ENCODE results near the gene GRHL3. TPM values are rescaled to one million over a fixed set of nuclear protein-coding genes. Genes with fewer than 3 reads are reported as not detected.

GRHL3 gene
- total RNA-seq, 2 donors from 2014 or later: not detected

- Mint-ChIP-seq H3K36me3 (no peaks in the 10 kb centered on the region), H3K4me1 (ENCODE audit: low read depth in 2 of 2) (peaks cover 10 to 22% of the 10 kb centered on the region in 2 donors), H3K4me3 (peak overlapping the region; percentile 53), H3K27ac (peak overlapping the region in 1 of 2 donors; percentile 71), H3K9me3 (no peaks in the 10 kb centered on the region), H3K27me3 (peaks cover 0 to 9% of the 10 kb centered on the region in 2 donors)
- DNase-seq (ENCODE audit: low spot score) (no peak), ATAC-seq (peak in 1 of 2 donors; percentile 52)
Observed at GRCh38 chr1:24385160-24385940, 66.2 kb downstream of the GRHL3 start.

DNA sequence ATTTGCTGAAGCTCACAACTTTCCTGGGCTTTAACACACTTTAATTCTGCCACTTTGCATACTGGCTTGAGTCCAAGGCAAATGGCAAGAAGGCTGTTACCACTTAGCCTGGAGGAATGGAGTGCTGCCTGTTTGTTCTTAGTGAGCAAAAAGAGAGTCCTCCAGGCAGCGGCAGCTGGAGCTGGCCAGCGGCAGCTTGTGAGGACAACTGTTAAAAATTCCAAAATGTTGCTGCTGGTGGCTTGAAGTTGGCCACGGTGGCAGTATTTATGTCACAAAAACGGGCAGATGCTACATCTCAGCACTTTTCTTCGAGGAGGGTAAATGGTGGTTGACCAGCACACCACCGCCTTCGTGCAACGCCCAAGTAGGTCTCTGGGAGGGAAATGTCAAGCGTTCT, 67.1 kb downstream of the GRHL3 start:
- no peak for ATAC-seq
- Mint-ChIP-seq H3K36me3 (no peaks in the 10 kb centered on the region), H3K27me3 (peaks cover 0 to 8% of the 10 kb centered on the region in 2 donors), H3K4me1 (ENCODE audit: low read depth in 2 of 2) (peaks cover 10 to 23% of the 10 kb centered on the region in 2 donors), H3K27ac (no peak overlapping the region), H3K4me3 (no peak overlapping the region), H3K9me3 (no peaks in the 10 kb centered on the region)
- DNase-seq (ENCODE audit: low spot score): no peak

GRCh38 chr1:24386931-24387330, 67.8 kb downstream of the GRHL3 start:
- Mint-ChIP-seq H3K9me3 (no peaks in the 10 kb centered on the region), H3K4me1 (ENCODE audit: low read depth in 2 of 2) (peaks cover 16 to 29% of the 10 kb centered on the region in 2 donors), H3K4me3 (no peak overlapping the region), H3K27me3 (peaks cover 0 to 10% of the 10 kb centered on the region in 2 donors), H3K36me3 (no peaks in the 10 kb centered on the region), H3K27ac (no peak overlapping the region)
- DNase-seq (ENCODE audit: low spot score) (no peak), ATAC-seq (no peak)

DNA sequence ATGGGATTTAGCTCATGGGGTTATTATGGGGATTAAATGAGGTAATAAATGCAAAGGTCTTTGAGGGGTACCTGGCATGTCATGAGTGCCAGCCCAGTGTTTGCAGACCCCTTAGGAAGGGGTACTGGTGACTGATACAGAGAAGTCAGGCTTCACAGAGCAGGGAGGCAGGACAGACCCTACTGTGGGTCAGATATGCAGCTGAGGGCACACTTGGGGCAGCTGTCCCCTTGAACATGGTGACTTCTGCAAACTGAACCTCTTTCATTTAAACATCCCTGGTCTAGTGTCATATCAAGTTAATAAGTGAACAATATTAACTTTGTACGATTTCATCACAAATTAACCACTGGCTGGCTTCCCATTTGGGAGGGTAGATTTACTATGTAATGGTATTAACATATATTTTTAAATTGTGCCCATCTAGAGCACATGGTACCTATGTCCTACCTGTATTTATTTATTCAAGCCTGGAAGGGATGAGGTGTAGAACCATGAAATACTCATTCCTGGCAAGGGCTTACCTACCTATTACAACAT, 68.5 kb downstream of the GRHL3 start:
- H3K4me1 Mint-ChIP-seq (ENCODE audit: low read depth in 2 of 2): peaks cover 21 to 35% of the 10 kb centered on the region in 2 donors

DNA sequence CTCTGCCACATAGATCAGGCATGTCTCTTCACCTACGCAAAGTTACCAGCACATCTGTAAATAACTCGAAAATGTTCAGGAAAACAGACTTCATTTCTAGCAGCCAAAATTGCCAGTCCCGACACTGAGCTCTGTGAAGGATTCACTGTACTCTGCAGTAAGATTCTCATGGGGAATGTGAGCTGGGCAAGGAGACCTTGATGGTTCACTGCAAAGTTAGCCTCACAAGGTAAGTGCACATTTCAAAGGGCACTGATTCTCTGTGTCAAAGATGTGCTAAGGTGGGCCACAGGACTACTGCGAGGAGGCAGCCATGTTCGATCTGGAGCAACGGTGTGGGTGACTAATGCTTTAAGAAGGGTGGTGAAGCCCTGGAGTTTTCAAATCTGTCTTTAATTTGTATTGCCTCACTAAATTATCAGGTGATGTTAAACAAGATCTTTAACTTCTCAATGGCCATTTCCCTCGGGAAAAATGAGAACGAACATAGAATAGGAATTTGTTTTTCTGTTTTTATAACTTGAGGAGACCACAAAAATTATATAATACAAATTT, 69.3 kb downstream of the GRHL3 start:
- no peak overlapping the region for H3K4me3 Mint-ChIP-seq
- ATAC-seq (no peak), DNase-seq (ENCODE audit: low spot score) (no peak)
- H3K9me3 Mint-ChIP-seq: no peaks in the 10 kb centered on the region
- peaks cover 0 to 20% of the 10 kb centered on the region in 2 donors for H3K27me3 Mint-ChIP-seq
- H3K4me1 Mint-ChIP-seq (ENCODE audit: low read depth in 2 of 2): peaks cover 21 to 35% of the 10 kb centered on the region in 2 donors
- H3K27ac Mint-ChIP-seq: no peak overlapping the region
- H3K36me3 Mint-ChIP-seq: no peaks in the 10 kb centered on the region

More for the DNA sequence above, 68.5 kb downstream of the GRHL3 start:
- H3K4me3 Mint-ChIP-seq: no peak overlapping the region
- no peaks in the 10 kb centered on the region for H3K36me3 Mint-ChIP-seq
- ATAC-seq: no peak
- no peak for DNase-seq (ENCODE audit: low spot score)
- H3K27me3 Mint-ChIP-seq: peaks cover 0 to 15% of the 10 kb centered on the region in 2 donors
- H3K27ac Mint-ChIP-seq: no peak overlapping the region
- no peaks in the 10 kb centered on the region for H3K9me3 Mint-ChIP-seq

GRCh38 chr1:24389231-24389678, 70.1 kb downstream of the GRHL3 start:
- no peak for DNase-seq (ENCODE audit: low spot score)
- Mint-ChIP-seq H3K36me3 (no peaks in the 10 kb centered on the region), H3K27ac (no peak overlapping the region), H3K27me3 (peaks cover 0 to 23% of the 10 kb centered on the region in 2 donors), H3K4me3 (no peak overlapping the region), H3K9me3 (no peaks in the 10 kb centered on the region), H3K4me1 (ENCODE audit: low read depth in 2 of 2) (peaks cover 18 to 31% of the 10 kb centered on the region in 2 donors)
- no peak for ATAC-seq

DNA sequence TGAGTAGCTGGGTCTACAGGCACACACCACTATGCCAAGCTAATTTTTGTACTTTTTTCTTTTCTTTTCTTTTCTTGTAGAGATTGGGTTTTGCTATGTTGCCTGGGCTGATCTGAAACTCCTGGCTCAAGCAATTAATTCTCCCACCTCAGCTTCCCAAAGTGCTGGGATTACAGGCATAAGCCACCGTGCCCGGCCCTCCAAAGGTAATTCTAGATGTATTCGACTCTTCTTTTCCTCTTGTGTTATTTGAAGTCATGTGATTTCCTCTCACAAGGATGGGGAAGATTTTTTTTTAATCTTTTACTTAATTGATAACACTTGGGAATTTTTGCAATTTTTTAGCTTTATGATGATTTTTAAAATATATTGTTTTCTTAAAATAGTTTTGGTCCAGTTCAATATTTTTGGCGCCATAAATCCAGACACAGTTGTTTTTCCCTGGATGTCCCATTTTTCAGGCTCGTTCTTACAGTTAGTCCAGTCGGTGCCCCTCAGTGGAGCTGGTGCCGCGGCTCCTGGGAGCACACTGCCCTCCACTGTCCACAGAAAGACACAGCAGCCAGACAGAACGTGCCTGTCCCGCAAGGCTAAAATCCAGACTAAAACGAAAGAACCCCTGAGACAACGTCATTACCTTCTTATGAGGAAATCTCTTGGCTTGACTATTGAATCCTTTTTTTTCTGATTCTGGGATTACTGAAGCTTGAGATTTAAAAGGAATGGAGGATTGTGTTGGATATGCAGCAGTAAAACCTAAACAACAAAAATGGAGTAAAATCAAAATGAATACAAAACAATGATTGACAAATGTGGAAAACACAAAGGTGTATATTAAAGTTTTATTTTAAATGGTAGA, 72.0 kb downstream of the GRHL3 start:
- DNase-seq (ENCODE audit: low spot score) (peak; percentile 72), ATAC-seq (peak; percentile 86 to 90)
- Mint-ChIP-seq H3K4me3 (peak overlapping the region; percentile 79), H3K27ac (peak overlapping the region; percentile 72 to 77), H3K36me3 (no peaks in the 10 kb centered on the region), H3K9me3 (no peaks in the 10 kb centered on the region), H3K4me1 (ENCODE audit: low read depth in 2 of 2) (peaks cover 11 to 18% of the 10 kb centered on the region in 2 donors), H3K27me3 (peaks cover 0 to 30% of the 10 kb centered on the region in 2 donors)

- Mint-ChIP-seq H3K9me3 (no peaks in the 10 kb centered on the region), H3K27ac (peak overlapping the region; percentile 72 to 77), H3K4me3 (peak overlapping the region; percentile 79), H3K27me3 (peaks cover 0 to 30% of the 10 kb centered on the region in 2 donors), H3K36me3 (no peaks in the 10 kb centered on the region), H3K4me1 (ENCODE audit: low read depth in 2 of 2) (peaks cover 11 to 14% of the 10 kb centered on the region in 2 donors)
- ATAC-seq (peak; percentile 74 to 81), DNase-seq (ENCODE audit: low spot score) (no peak)
Observed at GRCh38 chr1:24391882-24392603, 72.9 kb downstream of the GRHL3 start.

- DNase-seq (ENCODE audit: low spot score): no peak
- Mint-ChIP-seq H3K27ac (peak overlapping the region; percentile 72 to 77), H3K4me3 (peak overlapping the region; percentile 79), H3K36me3 (no peaks in the 10 kb centered on the region), H3K9me3 (no peaks in the 10 kb centered on the region), H3K4me1 (ENCODE audit: low read depth in 2 of 2) (peaks cover 11 to 14% of the 10 kb centered on the region in 2 donors), H3K27me3 (peaks cover 0 to 33% of the 10 kb centered on the region in 2 donors)
- no peak for ATAC-seq
Observed at GRCh38 chr1:24392604-24392946, 73.4 kb downstream of the GRHL3 start.

DNA sequence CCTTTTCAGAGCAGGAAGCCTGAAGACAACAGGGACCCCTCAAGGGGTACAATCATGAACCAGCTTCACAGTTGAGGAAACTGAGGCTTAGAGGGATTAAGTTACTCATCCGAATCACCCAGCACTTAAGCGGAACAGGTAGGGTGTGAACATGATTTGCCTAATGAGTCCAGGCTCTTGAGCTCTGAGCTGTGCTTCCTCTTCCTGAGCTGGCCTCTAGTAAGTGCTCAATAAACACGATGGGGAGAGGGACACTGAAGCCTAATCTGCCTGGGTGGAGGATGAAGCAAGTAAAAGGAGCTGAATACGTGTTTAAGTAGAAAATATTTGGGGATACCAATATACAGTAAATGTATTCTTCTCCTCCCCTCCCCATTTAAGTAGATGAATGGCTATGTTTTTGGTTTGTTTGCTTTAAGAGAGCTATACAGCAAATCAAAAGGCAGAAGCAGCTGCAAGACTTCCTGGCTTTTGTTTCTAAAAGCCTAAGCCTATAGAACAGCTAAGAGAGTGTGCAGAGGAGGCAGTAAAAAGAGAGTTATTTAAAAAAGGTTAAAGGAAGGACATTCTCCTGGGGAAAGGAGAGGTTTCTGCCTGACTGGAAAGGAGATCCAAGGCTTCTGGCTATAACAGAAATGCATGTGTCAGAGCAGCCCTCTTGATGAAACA, 74.0 kb downstream of the GRHL3 start:
- no peaks in the 10 kb centered on the region for H3K36me3 Mint-ChIP-seq
- H3K4me3 Mint-ChIP-seq: no peak overlapping the region
- H3K27me3 Mint-ChIP-seq: peaks cover 0 to 34% of the 10 kb centered on the region in 2 donors
- H3K4me1 Mint-ChIP-seq (ENCODE audit: low read depth in 2 of 2): peaks cover 11 to 14% of the 10 kb centered on the region in 2 donors
- ATAC-seq (no peak), DNase-seq (ENCODE audit: low spot score) (no peak)
- H3K9me3 Mint-ChIP-seq: no peaks in the 10 kb centered on the region
- H3K27ac Mint-ChIP-seq: peak overlapping the region; percentile 52 to 77

DNA sequence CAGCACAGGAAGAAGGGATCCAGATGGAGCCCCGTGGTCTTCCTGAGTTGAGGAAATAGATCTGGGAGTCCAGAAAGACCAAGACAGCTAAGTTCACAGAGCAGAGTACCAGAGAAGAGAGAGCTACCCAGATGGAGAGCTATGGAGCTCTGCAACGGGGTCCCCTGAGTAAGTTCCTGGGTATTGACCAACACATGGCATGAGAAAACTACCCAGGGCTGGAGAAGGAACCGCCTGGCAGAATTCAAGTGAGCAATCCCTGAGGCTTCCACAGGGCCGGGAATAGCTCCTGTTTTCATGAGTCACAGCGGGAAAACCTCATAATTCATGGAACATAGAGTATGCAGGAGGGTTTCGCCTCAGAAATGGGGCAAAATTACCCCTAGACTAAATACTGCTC, 74.7 kb downstream of the GRHL3 start:
- Mint-ChIP-seq H3K4me1 (ENCODE audit: low read depth in 2 of 2) (peaks cover 11 to 14% of the 10 kb centered on the region in 2 donors), H3K4me3 (no peak overlapping the region), H3K36me3 (no peaks in the 10 kb centered on the region), H3K27ac (peak overlapping the region in 1 of 2 donors; percentile 52), H3K9me3 (no peaks in the 10 kb centered on the region), H3K27me3 (peaks cover 0 to 35% of the 10 kb centered on the region in 2 donors)
- no peak for DNase-seq (ENCODE audit: low spot score)
- ATAC-seq: no peak

DNA sequence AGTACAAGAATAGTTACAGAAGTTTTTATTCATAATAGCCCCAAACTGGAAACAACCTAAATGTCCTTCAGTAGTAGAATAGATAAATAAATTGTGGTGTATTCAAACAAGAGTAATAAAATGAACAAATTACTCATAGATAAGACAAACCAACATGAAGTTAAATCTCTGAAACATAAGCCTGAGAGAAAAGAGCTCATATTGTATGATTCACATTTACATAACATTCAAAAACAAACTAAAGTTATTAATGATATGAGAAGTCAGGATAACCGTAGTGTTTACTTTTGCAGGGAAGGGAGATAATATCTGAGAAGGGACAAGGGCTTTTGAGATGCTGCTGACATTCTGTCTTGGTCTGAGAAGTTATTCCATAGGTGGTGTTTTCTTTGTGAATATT, 80.9 kb downstream of the GRHL3 start:
- DNase-seq (ENCODE audit: low spot score): no peak
- no peaks in the 10 kb centered on the region for H3K9me3 Mint-ChIP-seq
- no peaks in the 10 kb centered on the region for H3K36me3 Mint-ChIP-seq
- peaks cover 0 to 5% of the 10 kb centered on the region in 2 donors for H3K27me3 Mint-ChIP-seq
- H3K4me1 Mint-ChIP-seq (ENCODE audit: low read depth in 2 of 2): no peaks in the 10 kb centered on the region
- no peak overlapping the region for H3K4me3 Mint-ChIP-seq
- no peak for ATAC-seq
- no peak overlapping the region for H3K27ac Mint-ChIP-seq

Data from natural killer cell treated with Interleukin-12 subunit alpha and Interleukin-12 subunit beta and Interleukin-15 and Interleukin-18, amount 100 ng/mL, for 72 hours (primary cell).